OCI-LY3 (cell line): ENCODE measurements around the gene RBM6.

Experiments
- EZH2phosphoT487 ChIP-seq: fragments of 200-600 bp; shearing (Covaris generic); IDR thresholded peaks from 2 replicates; pipeline ENCODE4 v1.6.1; 2018; ENCODE audit warnings: antibody characterized with exemption, mixed run types, low read depth
- TF ChIP-seq, protein P1 (sequence below): fragments of 200-600, 300-600 bp; sonication (generic); IDR thresholded peaks from 2 replicates; pipeline ENCODE4 v1.5.1; 2014; ENCODE audit warnings: antibody characterized with exemption, low read length, low read depth

DNA sequence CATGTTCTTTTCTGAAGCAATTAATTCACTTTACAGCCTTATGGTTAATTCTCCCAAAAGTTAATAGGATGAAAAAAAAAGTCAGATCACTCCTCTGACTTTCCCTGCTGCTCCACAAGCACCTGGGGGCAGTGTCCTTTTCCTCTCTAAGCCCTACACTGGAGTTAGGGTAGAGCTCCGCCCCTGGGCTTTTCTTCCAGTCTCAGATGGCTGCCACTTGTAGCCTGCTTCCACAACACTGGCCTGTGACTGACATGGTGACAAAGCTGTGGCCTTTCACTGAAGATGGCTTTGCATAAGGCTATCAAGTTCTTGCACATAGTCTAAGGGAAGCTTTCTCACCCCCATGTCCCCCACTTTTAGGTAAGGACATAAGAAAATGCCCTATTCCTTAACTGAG is 9.0 kb upstream of the RBM6 start:
- TF ChIP-seq, protein P1, sequence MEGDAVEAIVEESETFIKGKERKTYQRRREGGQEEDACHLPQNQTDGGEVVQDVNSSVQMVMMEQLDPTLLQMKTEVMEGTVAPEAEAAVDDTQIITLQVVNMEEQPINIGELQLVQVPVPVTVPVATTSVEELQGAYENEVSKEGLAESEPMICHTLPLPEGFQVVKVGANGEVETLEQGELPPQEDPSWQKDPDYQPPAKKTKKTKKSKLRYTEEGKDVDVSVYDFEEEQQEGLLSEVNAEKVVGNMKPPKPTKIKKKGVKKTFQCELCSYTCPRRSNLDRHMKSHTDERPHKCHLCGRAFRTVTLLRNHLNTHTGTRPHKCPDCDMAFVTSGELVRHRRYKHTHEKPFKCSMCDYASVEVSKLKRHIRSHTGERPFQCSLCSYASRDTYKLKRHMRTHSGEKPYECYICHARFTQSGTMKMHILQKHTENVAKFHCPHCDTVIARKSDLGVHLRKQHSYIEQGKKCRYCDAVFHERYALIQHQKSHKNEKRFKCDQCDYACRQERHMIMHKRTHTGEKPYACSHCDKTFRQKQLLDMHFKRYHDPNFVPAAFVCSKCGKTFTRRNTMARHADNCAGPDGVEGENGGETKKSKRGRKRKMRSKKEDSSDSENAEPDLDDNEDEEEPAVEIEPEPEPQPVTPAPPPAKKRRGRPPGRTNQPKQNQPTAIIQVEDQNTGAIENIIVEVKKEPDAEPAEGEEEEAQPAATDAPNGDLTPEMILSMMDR = 0 out of 2 replicates have a peak, but pooled peaks have one; percentile 3
- TF ChIP-seq EZH2phosphoT487 = no peak
